ENCODE data around the gene TRIM43.
"Not testable (repeated sequence)": the region's sequence is repeated elsewhere in the genome, so short reads cannot be mapped to it uniquely, and the experiment has no call there.

TRIM43 gene

DNA sequence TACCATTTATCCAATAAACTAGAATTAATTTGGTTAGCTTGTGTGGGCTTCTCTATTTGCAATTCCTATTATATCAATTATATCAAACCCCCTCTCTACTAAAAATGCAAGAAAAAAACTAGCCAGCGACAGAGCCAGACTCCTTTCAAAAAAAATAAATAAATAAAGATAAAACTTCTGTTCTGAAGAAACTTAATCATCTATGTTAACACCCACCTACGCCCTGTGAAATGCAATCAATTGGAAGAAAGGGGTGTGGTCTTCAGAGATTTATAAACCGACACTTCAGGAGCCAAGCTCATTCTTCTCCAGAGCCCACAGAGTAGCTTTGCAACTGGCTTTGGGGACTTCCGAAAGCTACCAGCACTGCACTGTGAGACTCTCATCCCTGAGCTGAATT, at the start of gene TRIM43:
Gene TRIM43 (plus strand): TSS at position 301 of the 400 bp plus-strand sequence. CDS start 2,023 bp downstream, outside the sequence.
- DNase-seq: not testable (repeated sequence)

DNA sequence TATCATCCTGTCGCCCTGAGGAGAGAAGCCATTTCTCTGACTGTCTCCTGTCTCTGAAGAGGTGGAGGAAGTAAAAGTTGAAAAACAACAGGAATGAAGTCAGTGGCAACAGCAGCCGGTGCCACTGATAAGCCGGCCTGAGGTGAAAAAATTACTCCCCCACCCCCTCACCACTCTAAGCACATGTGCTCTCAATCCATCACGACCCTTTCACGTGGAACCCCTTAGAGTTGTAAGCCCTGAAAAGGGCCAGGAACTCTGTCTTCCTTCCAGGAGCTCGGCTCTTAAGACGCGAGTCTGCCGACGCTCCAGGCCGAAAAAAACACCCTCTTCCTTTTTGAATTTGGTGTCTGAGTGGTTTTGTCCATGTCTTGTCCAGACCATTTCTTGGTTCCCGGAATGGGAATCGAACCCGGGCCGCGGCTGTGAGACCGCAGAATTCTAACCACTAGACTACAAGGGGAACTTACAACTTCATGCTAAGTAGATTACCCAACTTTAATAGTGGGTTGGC, 40.7 kb upstream of the TRIM43 start:
- DNase-seq: no peak

DNA sequence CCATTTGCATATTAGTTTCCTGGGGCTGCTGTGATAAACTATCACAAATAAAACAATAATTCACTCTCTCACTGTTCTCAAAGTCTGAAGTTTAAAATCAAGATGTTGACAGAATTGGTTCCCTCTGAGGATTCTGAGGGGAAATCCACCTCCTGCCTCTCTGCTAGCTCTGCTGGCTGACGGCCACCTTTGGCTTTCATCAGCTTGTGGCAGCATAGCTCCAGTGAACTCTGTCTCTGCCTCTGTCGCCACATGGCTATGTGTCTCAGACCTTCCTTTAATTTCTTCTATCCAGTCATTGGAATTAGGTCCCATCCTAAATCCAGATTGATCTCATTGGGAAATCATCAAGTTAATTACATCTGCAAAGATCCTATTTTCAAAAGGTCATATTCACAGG, 38.9 kb upstream of the TRIM43 start:
- DNase-seq: no peak

DNA sequence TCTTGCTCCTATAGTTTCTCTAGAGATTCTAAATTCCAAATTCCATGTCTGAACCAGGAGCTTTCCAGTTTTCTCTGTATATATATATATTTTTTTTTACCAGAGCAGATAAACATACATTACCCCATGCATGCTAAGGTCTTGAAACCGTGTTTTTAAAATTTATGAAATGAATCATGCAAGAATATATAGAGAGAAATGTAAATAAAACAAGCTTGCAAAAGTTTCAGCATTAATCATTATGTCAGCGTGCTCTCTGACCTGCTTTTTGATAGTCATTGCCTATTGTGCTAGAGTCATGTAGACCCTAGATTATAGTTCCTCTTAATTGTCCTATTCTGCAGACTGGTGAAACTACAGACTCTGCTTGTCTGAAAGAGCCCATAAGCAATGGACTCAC, 22.6 kb upstream of the TRIM43 start:
- DNase-seq: no peak

DNA sequence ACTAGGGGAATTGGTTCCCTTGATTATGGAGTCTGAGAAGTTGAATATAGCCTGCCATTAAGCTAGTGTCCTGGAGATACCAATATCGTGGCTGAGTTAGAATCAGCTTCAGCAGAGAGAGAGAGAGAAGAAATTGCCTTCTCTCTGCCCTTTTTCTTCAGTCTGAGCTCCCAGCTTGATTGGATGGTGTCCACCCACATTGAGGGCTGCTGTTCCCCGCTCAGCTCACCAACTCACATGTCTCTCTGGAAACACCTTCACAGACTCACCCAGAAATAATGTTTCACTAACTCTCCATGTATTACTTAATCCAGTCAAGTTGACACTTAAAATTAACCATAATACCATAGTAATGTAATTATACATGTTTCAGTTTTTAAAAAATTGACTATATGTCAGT, 17.9 kb upstream of the TRIM43 start:
- no peak for DNase-seq

DNA sequence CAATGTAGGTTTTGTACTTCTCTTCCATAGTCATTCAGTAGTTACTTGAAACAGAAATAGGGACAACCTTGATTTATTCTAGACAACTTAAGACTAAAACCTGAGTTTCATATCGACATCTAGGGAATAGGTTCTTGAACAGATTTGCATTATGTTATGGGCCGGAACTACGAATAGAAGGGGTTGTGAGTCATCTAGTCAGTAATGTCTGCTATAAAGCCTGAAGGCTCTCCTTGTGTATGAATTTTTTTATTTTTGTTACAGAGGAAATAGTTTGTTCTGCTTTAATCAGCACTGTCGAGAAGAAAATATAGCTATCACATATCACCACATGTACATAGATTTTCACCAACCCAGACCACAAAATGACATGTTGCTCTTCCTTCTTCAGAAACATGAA, 17.3 kb upstream of the TRIM43 start:
- no peak for DNase-seq

DNA sequence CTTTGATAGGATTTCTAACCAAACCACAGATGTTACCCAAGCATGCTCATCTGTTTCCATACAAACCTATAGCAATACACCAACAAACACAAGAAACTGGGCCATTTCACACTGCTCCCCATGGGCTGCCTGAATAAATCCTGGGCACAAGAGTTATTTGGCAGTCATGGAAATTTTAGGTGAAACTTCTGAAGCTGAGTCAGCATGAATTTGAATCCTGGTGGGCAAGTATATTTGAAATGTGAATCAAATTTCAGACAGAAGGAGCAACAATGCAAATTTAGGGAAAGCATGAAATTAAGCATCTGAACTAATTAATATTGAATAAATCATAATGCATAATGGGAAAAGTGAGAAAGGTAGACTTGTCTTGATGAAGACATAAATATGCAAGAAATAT, 15.9 kb upstream of the TRIM43 start:
- DNase-seq: no peak

DNA sequence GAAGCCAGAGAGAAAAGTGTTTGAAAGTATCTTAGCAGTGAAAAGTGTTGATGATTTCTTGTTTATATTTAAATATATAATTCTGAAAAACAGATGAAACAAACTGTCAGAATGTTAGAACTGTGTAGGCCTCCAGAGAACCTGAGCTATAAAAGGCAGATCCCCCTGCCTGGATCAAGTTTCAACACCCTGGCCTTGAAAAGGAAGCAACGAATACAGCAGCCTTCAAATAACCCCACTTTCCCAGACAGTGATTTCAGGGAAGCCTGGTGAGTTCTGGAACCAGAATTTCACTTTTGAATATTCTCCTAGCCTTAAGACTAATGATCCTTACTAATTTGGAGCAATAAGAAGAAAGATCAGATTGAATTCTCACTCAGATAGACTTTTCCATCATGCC, 13.3 kb upstream of the TRIM43 start:
- DNase-seq: no peak

DNA sequence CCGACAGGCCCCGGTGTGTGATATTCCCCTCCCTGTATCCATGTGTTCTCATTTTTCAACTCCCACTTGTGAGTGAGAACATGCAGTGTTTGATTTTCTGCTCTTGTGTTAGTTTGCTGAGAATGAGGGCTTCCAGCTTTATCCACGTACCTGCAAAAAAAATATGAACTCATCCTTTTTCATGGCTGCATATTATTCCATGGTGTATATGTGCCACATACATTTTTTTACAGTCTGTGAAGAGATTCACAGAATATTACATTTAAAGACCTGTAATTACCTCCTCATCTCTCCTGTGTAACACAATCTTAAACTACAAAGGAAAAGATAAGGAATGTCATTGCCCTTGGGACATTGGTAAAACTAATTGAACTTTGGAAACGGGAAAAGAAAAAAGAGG, 8.3 kb upstream of the TRIM43 start:
- DNase-seq: not testable (repeated sequence)

DNA sequence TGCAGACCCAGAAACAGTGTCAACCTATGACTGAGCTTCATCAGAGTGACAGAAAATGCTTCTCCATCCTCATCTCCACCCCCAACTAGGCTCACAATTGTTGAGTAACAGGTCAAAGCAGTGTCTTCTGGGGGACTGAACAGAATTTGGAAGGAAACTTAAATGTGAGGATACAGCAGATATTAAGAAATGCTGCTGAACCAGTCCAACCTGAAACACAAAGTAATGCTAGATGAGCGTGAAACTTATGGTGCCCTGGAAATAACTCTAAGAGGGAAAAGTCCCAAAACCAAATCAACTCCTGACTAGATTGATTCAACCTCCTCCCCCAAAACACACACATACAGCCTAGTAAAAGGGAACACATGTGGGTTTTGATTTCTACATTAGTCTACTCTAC, 7.5 kb upstream of the TRIM43 start:
- DNase-seq: not testable (repeated sequence)

DNA sequence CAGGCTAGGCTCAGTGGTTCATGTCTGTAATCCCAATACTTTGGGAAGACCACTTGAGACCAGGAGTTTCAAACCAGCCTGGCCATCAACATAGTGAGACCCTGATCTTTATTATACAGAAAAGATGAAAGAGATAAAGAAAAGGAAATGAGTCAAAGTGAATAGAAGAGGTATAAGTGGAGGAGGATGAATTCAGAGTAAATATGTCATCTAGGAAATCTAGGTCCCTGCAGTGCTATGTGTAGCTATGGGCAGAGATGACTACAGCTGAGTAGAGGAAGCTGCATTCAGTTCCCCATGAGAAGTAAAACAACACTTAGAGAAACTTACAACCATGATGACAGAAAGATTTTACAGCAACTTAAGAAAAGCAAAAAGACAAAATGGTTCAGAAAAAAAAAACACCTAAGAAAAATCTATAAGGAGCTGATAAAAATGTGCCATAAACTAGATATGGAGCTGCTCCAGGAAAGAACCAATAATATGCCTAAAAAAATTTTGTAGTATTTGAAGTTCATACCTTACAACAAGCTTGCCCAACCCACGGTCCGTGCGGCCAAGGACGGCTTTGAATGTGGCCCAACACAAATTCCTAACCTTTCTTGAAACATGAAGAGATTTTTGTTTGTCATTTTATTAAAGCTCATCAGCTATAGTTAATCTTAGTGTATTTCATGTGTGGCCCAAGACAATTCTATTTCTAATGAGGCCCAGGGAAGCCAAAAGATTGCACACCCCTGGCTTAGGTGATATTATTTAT, 1.8 kb upstream of the TRIM43 start:
- DNase-seq: not testable (repeated sequence)

DNA sequence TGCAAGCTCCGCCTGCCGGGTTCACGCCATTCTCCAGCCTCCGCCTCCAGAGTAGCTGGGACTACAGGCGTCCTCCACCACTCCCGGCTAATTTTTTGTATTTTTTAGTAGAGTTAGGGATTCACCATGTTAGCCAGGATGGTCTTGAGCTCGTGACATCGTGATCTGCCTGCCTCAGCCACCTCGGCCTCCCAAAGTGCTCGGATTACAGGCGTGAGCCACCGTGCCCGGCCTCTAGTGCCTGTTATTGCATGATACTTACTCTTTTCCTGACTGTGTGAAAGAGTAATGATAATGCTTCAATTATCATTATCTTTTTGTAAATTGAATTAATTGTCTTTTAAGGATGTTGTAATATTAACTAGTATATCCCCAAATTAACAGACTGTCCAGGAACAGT, 1.2 kb downstream of the TRIM43 start:
- not testable (repeated sequence) for DNase-seq

DNA sequence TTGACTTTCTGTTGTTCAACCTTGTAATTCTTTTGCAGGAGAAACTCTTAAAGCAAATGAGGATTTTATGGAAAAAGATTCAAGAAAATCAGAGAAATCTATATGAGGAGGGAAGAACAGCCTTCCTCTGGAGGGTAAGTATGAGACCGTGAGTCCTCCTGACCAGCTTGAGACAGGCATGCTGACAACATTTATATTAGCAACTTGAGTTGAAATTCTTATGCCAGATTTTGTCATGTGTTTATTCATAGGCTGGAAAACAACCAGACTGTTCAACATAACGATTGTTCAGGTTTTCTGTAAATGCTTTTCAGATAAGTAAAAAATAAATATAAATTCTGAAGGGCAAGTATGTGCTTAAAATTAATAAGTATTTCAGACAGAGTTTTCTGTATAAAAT, 3.2 kb downstream of the TRIM43 start:
- not testable (repeated sequence) for DNase-seq

DNA sequence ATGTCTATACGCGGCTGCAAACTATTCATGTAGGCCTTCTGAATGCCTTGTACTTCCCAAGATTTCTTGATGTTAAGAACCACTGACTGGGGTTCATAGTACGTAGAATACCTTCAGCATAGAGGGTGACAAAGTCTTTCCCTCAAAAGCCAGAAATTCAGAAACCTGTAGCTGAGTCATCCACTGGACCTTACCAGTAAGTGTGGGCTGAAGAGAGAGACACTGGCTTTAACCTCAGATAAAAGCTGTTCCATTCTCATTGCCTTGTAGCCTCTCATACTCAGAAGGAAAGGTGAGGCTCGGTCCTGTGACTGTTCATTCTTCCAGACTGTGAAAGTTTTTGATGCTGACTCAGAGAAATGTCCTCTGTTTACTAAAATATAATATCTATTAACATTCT, 9.5 kb downstream of the TRIM43 start:
- not testable (repeated sequence) for DNase-seq

DNA sequence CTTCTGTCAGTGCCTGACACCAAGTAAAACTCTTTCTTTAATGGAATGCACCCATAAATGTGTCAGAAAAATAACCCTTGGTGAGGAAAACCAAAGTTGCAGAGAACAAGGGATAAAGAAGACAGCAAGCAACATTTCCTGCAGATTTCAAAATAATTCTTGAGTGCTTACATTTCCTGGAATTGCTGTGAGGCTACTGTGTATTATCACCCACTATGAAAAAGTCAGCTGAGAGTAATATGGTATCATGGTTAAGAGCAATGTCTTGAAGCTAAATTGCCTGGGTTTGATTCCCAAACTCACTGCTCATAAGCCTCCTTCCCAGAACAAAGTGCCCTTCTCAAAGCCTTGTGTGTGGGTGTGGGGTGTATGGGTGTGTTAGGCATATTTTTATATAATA, 10.3 kb downstream of the TRIM43 start:
- DNase-seq: not testable (repeated sequence)

DNA sequence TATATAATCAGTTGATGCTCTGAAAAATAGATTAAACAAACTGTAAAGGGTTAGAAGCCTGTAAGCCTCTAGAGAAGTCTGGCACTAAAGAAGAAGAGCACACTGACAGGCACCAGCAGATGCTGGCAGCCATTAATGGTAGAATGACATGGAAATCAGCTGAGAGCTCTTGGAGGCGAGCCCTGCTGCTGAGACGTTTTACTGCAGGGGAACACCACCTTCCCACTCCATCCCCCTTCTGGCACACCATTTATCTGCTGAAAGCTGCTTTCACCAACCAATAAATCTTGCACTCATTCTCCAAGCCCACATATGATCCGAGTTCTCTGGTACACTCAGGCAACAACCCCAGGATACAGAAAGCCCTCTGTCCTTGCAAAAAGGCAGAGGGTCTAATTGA, 16.6 kb downstream of the TRIM43 start:
- not testable (repeated sequence) for DNase-seq

DNA sequence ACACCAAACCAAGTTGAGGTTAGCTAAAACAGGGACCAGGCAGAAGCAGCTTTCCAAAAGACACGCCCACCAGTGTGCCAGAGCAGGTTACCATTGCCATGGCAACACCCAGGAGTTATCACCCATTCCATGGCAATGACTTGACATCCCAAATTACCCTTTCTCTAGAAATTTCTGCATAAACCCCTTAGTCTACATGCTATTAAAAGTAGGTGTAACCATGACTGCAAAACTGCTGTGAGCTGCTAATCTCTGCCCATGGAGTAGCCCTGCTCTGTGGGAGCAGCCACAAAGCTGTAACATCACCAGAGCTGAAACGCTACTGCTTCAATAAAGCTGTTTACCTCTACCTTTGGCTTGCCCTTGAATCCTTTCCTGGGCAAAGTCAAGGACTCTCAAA, 18.0 kb downstream of the TRIM43 start:
- DNase-seq: not testable (repeated sequence)

DNA sequence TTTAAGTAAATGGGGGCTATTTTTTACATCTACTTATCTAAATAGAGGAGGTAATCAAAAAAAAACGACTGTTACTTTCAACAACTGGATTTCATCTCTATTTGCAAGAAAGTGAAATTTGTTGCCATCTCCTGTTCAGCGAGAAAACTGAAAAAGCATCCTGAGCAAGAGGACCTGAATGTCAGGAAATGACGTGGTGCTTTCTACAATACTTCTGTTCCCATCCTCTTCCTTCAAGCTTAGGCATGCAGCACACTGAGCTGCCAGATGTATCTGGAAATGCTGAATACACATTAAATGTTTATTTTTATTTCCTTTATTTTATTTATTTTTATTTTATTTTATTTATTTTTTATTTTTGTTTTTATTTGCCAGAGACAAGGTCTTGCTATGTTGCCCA, 21.2 kb downstream of the TRIM43 start:
- not testable (repeated sequence) for DNase-seq

DNA sequence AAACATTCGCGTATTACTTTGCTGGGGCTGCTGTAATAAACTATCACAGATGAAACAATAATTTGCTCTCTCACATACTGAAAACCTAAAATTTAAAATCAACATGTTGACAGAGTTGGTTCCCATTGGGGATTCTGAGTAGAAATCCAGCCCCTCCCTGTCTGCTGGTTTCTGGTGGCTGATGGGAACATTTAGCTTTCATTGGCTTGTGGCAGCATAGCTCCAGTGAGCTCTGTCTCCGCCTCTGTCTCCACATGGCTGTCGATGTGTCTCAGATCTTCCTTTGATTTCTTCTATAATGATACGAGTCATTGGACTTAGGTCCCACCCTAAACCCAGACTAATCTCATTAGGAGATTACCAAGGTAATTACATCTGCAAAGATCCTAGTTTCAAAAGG, 30.9 kb downstream of the TRIM43 start:
- DNase-seq: not testable (repeated sequence)

DNA sequence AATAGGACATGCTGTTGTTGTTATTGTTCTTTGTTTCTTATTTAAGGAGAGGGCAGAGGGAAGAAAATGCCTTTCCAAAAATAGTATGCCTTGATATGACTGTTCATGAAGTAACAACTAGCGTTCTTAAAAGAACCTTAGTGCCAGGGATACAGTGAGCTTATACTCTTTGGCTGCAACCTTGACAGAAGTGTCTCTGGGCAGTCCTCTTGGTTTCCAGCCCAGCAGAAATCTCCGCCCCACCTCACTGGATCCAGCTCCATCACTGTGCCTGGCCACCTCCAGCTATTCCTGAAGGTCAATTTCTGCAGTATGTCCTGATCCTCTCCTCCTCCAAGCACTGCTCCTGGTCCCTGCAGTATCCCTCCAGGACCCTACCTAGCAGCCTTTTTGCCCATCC, 39.2 kb downstream of the TRIM43 start:
- DNase-seq: not testable (repeated sequence)

DNA sequence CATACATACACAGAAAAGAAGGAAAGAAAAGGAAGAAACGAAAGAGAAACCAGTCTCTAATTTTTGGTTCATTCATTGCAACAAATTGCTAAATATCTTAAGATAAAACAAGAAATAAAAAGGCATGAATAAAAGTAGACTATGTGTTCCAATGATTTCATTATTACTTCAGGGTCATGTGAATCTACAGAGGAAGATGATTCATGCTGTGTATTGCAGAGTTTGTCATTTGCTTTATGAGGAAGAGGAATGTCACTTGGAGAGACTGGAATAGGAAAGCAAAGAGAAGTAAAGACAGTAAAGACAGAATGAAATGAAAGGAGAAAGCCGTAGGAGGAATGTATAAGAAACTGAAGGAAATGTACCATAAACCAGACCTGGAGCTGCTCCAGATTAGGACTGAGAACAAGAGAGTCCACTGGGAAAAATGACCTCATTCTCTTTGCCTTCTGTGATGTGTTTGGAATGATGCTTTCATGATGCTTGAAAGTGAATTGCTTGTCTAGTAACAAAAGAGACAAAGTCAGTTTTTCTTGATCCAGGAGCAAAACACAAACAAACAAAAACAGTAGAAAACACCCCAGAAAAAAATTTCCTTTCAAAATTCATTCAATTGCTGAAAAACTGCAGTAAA, 41.9 kb downstream of the TRIM43 start:
- DNase-seq: not testable (repeated sequence)

DNA sequence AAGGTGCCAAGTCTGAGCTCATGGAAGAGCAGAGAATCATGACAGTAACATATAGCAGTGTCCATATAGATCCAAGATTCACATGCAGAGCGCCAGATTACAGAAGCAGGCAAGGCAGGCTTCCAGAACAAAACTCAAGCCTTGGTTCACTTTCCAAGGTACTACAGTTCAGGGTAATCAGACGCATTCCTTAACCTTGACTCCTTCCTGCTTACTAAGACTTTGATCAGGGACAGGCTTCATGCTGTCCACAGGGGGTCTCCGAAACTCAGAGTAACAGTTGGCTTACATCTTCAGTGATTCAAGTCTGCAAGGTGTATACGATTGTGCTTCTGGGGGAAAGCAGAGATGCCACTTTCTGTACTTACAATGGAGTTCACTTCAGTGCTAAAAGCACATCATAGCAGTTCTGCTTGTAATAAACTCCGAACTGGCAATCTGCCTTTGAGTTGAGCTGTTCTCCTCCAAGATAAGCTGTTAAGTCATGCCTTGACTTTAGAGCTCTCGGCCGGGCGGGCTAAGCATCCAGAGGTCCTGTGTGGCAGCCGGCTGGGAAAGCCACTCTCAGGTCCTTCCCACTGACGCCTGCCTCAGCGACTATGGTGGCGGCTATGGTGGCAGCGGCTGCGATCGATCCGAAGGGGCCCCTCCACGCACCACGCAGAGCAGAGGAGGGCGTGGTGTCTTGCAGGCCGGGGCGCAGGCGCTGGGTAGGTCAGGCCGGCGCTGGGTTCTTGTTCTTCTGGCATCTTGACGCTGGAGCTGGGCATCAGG, 48.9 kb downstream of the TRIM43 start:
- DNase-seq: not testable (repeated sequence)

DNA sequence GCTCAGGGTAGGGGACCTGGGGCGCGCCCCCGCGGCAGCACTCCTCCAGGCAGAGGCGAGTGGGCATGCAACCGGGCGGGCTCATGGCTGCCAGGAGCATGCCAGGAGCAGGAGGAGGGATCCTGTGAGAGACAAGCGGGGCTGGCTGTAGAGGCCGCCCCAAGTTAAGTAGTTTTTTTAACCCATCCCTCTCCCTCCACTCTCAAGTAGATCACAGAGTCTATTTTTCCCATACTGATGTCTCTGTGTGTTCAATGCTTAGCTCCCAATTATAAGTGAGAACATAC, 49.4 kb downstream of the TRIM43 start:
- DNase-seq: not testable (repeated sequence)

DNA sequence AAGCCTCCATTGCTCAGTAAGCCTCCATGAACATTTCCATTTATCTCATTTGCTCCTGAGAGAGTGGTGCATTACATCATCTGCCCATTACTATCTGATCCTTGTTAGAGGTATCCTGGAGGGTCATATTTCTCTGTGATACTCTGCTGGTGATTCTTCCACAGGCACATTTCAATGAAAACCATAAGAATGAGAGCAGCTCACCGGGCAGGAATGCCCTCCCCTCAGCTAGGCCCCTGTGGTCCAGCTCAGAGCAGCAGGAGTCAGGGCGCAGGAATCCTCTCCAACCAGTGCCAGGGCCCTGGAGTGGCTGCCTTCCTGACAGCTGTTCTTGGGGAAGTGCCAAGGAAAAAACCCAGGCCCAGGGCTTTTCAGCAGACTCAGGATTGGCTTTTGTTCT, 50.0 kb downstream of the TRIM43 start:
- DNase-seq: not testable (repeated sequence)

Measured in stimulated activated CD4-positive, alpha-beta T cell treated with anti-CD3 and anti-CD28 coated beads, Interleukin-1b, Interleukin-23, amount 100 ng/mL, for 48 hours (primary cell).